Muscle of back (tissue), 13 donors: ENCODE measurements around the gene ELOVL1. TPM values are rescaled to one million over a fixed set of nuclear protein-coding genes. Genes with fewer than 3 reads are reported as not detected.
A peak's percentile ranks its signal among the peaks of the same experiment; 100 is the strongest.
"Not testable (repeated sequence)": the region's sequence is repeated elsewhere in the genome, so short reads cannot be mapped to it uniquely, and the experiment has no call there.

Experiments
- DNase-seq, 3 donors: peaks; one replicate each; pipeline versions ENCODE4 v3.0.0 to v3.0.0-alpha.2; 2013
- long read RNA-seq, 9 donors: transcript quantifications; one replicate each; lab custom pipeline, GENCODE V29; 2026
- polyA plus RNA-seq, 10 donors: library from polyadenylated mRNA; unstranded; fragments of 120-200 nt; gene quantifications; one replicate each; pipeline ENCODE4 v1.2.1, GENCODE V29; 2013; ENCODE audit not compliant: insufficient read length in 10 of 10

ELOVL1 gene
- polyA plus RNA-seq, result 10 to 100 TPM; 30.6 to 50.2 (median 36.4) TPM
- long read RNA-seq, donor 1, transcript ELOVL1-201 (8 exons, 1,477 nt), result major isoform, 11 of 16 reads
- long read RNA-seq, donor 1, partial matches to known transcripts, result 5 of 16 reads
- long read RNA-seq, donor 1, other reads (novel, unspliced or antisense), result 0 of 16 reads
- long read RNA-seq, donor 2, partial matches to known transcripts, result 0 of 4 reads
- long read RNA-seq, donor 2, other reads (novel, unspliced or antisense), result 0 of 4 reads
- long read RNA-seq, donor 3, partial matches to known transcripts, result 0 of 1 reads
- long read RNA-seq, donor 3, other reads (novel, unspliced or antisense), result 0 of 1 reads
- long read RNA-seq, donor 4, transcript ELOVL1-201 (8 exons, 1,477 nt), result major isoform, 9 of 9 reads
- long read RNA-seq, donor 4, partial matches to known transcripts, result 0 of 9 reads
- long read RNA-seq, donor 4, other reads (novel, unspliced or antisense), result 0 of 9 reads
- long read RNA-seq, donor 5, transcript ELOVL1-201 (8 exons, 1,477 nt), result major isoform, 8 of 12 reads
- long read RNA-seq, donor 5, partial matches to known transcripts, result 0 of 12 reads
- long read RNA-seq, donor 5, other reads (novel, unspliced or antisense), result 0 of 12 reads
- long read RNA-seq, donor 6, transcript ELOVL1-201 (8 exons, 1,477 nt), result major isoform, 18 of 18 reads
- long read RNA-seq, donor 6, partial matches to known transcripts, result 0 of 18 reads
- long read RNA-seq, donor 6, other reads (novel, unspliced or antisense), result 0 of 18 reads
- long read RNA-seq, donor 7, transcript ELOVL1-201 (8 exons, 1,477 nt), result major isoform, 6 of 9 reads
- long read RNA-seq, donor 7, partial matches to known transcripts, result 0 of 9 reads
- long read RNA-seq, donor 7, other reads (novel, unspliced or antisense), result 0 of 9 reads
- long read RNA-seq, donor 8, transcript ELOVL1-201 (8 exons, 1,477 nt), result major isoform, 10 of 18 reads
- long read RNA-seq, donor 8, partial matches to known transcripts, result 8 of 18 reads
- long read RNA-seq, donor 8, other reads (novel, unspliced or antisense), result 0 of 18 reads
- long read RNA-seq, donor 9, partial matches to known transcripts, result 0 of 2 reads
- long read RNA-seq, donor 9, other reads (novel, unspliced or antisense), result 0 of 2 reads

- DNase-seq, result peak; percentile 86 to 95 (median 90)
Measured at GRCh38 chr1:43367904-43368645, at the start of gene ELOVL1. Gene ELOVL1 (minus strand): TSS chr1:43368011. CDS start chr1:43365609, 2,402 bp downstream.

GRCh38 chr1:43415901-43416300 lies 48.1 kb upstream of the ELOVL1 start:
- DNase-seq, result no peak

- peak; percentile 31 to 56 (median 42) for DNase-seq
Measured at GRCh38 chr1:43414634-43415223, 46.9 kb upstream of the ELOVL1 start.

- not testable (repeated sequence) for DNase-seq
Measured at GRCh38 chr1:43413426-43413825, 45.6 kb upstream of the ELOVL1 start.

- no peak for DNase-seq
Measured at GRCh38 chr1:43410571-43410970, 42.8 kb upstream of the ELOVL1 start.

- no peak for DNase-seq
Measured at GRCh38 chr1:43405876-43406234, 38.0 kb upstream of the ELOVL1 start.

- DNase-seq, result no peak
Measured at GRCh38 chr1:43405219-43405875, 37.5 kb upstream of the ELOVL1 start.

GRCh38 chr1:43404353-43404752 lies 36.5 kb upstream of the ELOVL1 start:
- no peak for DNase-seq

- DNase-seq, result no peak
Measured at GRCh38 chr1:43402089-43402865, 34.5 kb upstream of the ELOVL1 start.

GRCh38 chr1:43400441-43400840 lies 32.6 kb upstream of the ELOVL1 start:
- not testable (repeated sequence) for DNase-seq

- no peak for DNase-seq
Measured at GRCh38 chr1:43398227-43398626, 30.4 kb upstream of the ELOVL1 start.

GRCh38 chr1:43396059-43396458 lies 28.2 kb upstream of the ELOVL1 start:
- DNase-seq, result no peak

GRCh38 chr1:43395523-43395922 lies 27.7 kb upstream of the ELOVL1 start:
- no peak for DNase-seq

GRCh38 chr1:43392702-43393101 lies 24.9 kb upstream of the ELOVL1 start:
- no peak for DNase-seq

- DNase-seq, result peak; percentile 96 to 98 (median 97)
Measured at GRCh38 chr1:43389326-43390313, 21.8 kb upstream of the ELOVL1 start, which contains the start of the genes MED8 and SZT2. Gene MED8 (minus strand): TSS chr1:43389800. CDS start chr1:43389764, 36 bp downstream. Gene SZT2 (plus strand): TSS chr1:43389899. CDS start chr1:43389969, 70 bp downstream.

- no peak for DNase-seq
Measured at GRCh38 chr1:43388613-43389012, 20.8 kb upstream of the ELOVL1 start.

- DNase-seq, result no peak
Measured at GRCh38 chr1:43387976-43388599, 20.3 kb upstream of the ELOVL1 start.

- no peak for DNase-seq
Measured at GRCh38 chr1:43386676-43387075, 18.9 kb upstream of the ELOVL1 start.
